ENCODE measurements around the gene CARD8. TPM values are rescaled to one million over a fixed set of nuclear protein-coding genes. Genes with fewer than 3 reads are reported as not detected.
"Not testable (repeated sequence)": the region's sequence is repeated elsewhere in the genome, so short reads cannot be mapped to it uniquely, and the experiment has no call there.

The CARD8 gene
- total RNA-seq, 1 experiment from 2014 or later, result 8.7 TPM

DNA sequence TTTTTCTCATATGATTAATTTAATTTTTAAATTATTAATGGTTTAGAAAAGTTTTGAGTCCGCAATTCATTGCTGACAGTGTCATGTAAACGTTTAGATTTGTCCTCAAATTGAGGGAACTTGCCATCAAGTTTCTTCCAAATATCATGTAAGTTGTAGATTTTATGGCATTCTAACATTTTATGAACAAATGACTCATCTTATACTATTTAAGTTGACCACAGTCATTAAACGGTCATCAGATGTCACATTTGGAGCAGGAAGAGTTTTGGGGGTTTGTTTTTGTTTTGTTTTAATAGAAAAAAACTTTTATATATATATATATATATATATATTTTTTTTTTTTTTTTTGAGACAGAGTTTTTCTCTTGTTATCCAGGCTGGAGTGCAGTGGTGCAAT lies 18.5 kb upstream of the CARD8 start:
- H3K4me1 ChIP-seq (ENCODE audit: insufficient read depth, low read length), result peaks cover 13% of the 10 kb centered on the region
- no peaks in the 10 kb centered on the region for H3K9me3 ChIP-seq (ENCODE audit: low read length)
- H3K9me2 ChIP-seq (replicated peaks; ENCODE audit: low read length), result no peaks in the 10 kb centered on the region
- no peaks in the 10 kb centered on the region for H3K36me3 ChIP-seq (ENCODE audit: low read depth, low read length)
- H3K4me3 ChIP-seq (ENCODE audit: low read length), result no peak overlapping the region
- no peaks in the 10 kb centered on the region for H4K20me1 ChIP-seq (ENCODE audit: low read length)
- no peaks in the 10 kb centered on the region for H3F3A ChIP-seq (ENCODE audit: low read length, unreplicated experiment)
- H3K27ac ChIP-seq (ENCODE audit: low read length), result no peak overlapping the region
- POLR2A ChIA-PET (ENCODE audit: unreplicated experiment), result no interaction called here
- no peaks in the 10 kb centered on the region for H3K27me3 ChIP-seq (ENCODE audit: low read length)
- TF ChIP-seq EZH2 (IDR thresholded peaks at IDR 0.05; ENCODE audit: low read length, unreplicated experiment) (no peak), EZH2phosphoT487 (IDR thresholded peaks at IDR 0.05; ENCODE audit: borderline replicate concordance, low read length) (no peak)
- TF ChIP-seq, protein P1, sequence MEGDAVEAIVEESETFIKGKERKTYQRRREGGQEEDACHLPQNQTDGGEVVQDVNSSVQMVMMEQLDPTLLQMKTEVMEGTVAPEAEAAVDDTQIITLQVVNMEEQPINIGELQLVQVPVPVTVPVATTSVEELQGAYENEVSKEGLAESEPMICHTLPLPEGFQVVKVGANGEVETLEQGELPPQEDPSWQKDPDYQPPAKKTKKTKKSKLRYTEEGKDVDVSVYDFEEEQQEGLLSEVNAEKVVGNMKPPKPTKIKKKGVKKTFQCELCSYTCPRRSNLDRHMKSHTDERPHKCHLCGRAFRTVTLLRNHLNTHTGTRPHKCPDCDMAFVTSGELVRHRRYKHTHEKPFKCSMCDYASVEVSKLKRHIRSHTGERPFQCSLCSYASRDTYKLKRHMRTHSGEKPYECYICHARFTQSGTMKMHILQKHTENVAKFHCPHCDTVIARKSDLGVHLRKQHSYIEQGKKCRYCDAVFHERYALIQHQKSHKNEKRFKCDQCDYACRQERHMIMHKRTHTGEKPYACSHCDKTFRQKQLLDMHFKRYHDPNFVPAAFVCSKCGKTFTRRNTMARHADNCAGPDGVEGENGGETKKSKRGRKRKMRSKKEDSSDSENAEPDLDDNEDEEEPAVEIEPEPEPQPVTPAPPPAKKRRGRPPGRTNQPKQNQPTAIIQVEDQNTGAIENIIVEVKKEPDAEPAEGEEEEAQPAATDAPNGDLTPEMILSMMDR (conservative IDR thresholded peaks at IDR 0.05; ENCODE audit: low read depth, low read length), result no peak
- peak; percentile 52 for DNase-seq
- no TSS peak for BruUV-seq (replicated peaks)
- H3K4me2 ChIP-seq (ENCODE audit: low read length), result no peak overlapping the region
- no peak for ATAC-seq
- no peak overlapping the region for H2AFZ ChIP-seq (ENCODE audit: low read length)
- H3K9ac ChIP-seq (ENCODE audit: low read length), result no peak overlapping the region
- no peaks in the 10 kb centered on the region for H3K79me2 ChIP-seq (ENCODE audit: low read length)
- CTCF ChIA-PET, result no interaction called here
- intact Hi-C loops (cut with micrococcal nuclease), result no loop called here

GRCh38 chr19:48271531-48272151 lies 15.9 kb upstream of the CARD8 start:
- H3K9ac ChIP-seq (ENCODE audit: low read length), result peak overlapping the region; percentile 33; the same call in 1 of the 2 replicates
- peak overlapping the region; percentile 94 for H3K4me2 ChIP-seq (ENCODE audit: low read length)
- ChIA-PET CTCF (no interaction called here), POLR2A (ENCODE audit: unreplicated experiment) (no interaction called here)
- peak overlapping the region; percentile 67 for H3K4me3 ChIP-seq (ENCODE audit: low read length)
- no peaks in the 10 kb centered on the region for H3K9me3 ChIP-seq (ENCODE audit: low read length)
- H3K36me3 ChIP-seq (ENCODE audit: low read depth, low read length), result no peaks in the 10 kb centered on the region
- H3K27ac ChIP-seq (ENCODE audit: low read length), result no peak overlapping the region
- H3K4me1 ChIP-seq (ENCODE audit: insufficient read depth, low read length), result peaks cover 13% of the 10 kb centered on the region
- DNase-seq, result peak; percentile 23
- H2AFZ ChIP-seq (ENCODE audit: low read length), result peak overlapping the region; percentile 58
- H3K79me2 ChIP-seq (ENCODE audit: low read length), result no peaks in the 10 kb centered on the region
- intact Hi-C loops (cut with micrococcal nuclease), result loop anchor here (1.0 kb wide), 1 partner anchor 20 kb away; no protein-coding TSS in a partner anchor
- BruUV-seq (replicated peaks), result no TSS peak
- H3F3A ChIP-seq (ENCODE audit: low read length, unreplicated experiment), result no peaks in the 10 kb centered on the region
- TF ChIP-seq, protein P1 (conservative IDR thresholded peaks at IDR 0.05; ENCODE audit: low read depth, low read length), result no peak
- TF ChIP-seq EZH2 (IDR thresholded peaks at IDR 0.05; ENCODE audit: low read length, unreplicated experiment), result no peak
- TF ChIP-seq EZH2phosphoT487 (IDR thresholded peaks at IDR 0.05; ENCODE audit: borderline replicate concordance, low read length), result no peak
- no peaks in the 10 kb centered on the region for H3K27me3 ChIP-seq (ENCODE audit: low read length)
- H4K20me1 ChIP-seq (ENCODE audit: low read length), result no peaks in the 10 kb centered on the region
- H3K9me2 ChIP-seq (replicated peaks; ENCODE audit: low read length), result no peaks in the 10 kb centered on the region
- ATAC-seq, result peak; percentile 53

DNA sequence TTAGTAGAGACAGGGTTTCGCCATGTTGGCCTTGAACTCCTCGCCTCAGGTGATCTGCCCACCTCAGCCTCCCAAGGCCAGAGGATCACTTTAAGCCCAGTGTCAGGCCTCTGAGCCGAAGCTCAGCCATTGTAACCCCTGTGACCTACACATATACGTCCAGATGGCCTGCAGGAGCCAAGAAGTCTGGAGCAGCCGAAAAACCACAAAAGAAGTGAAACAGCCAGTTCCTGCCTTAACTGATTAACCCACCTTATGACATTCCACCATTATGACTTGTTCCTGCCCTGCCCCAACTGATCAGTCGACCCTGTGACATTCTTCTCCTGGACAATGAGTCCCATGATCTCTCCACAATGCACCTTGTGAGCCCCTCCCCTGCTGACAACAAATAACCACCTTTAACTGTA lies 13.9 kb upstream of the CARD8 start:
- intact Hi-C loops (cut with micrococcal nuclease); BruUV-seq (replicated peaks); H2AFZ ChIP-seq (ENCODE audit: low read length); H4K20me1 ChIP-seq (ENCODE audit: low read length); H3K4me3 ChIP-seq (ENCODE audit: low read length); H3K9me2 ChIP-seq (replicated peaks; ENCODE audit: low read length); H3K9ac ChIP-seq (ENCODE audit: low read length); H3K79me2 ChIP-seq (ENCODE audit: low read length); CTCF ChIA-PET; H3K27ac ChIP-seq (ENCODE audit: low read length); H3K27me3 ChIP-seq (ENCODE audit: low read length); H3K4me2 ChIP-seq (ENCODE audit: low read length); DNase-seq; H3K9me3 ChIP-seq (ENCODE audit: low read length); H3K4me1 ChIP-seq (ENCODE audit: insufficient read depth, low read length); H3K36me3 ChIP-seq (ENCODE audit: low read depth, low read length); H3F3A ChIP-seq (ENCODE audit: low read length, unreplicated experiment); ATAC-seq: not testable (repeated sequence)
- POLR2A ChIA-PET (ENCODE audit: unreplicated experiment), result interaction anchor here (0.6 kb wide), 1 partner anchor 64 kb away, joined by 4 read pairs; no protein-coding TSS in a partner anchor

- H3K36me3 ChIP-seq (ENCODE audit: low read depth, low read length); H3K9ac ChIP-seq (ENCODE audit: low read length); H3K79me2 ChIP-seq (ENCODE audit: low read length); intact Hi-C loops (cut with micrococcal nuclease); POLR2A ChIA-PET (ENCODE audit: unreplicated experiment); ATAC-seq; H3F3A ChIP-seq (ENCODE audit: low read length, unreplicated experiment); DNase-seq; CTCF ChIA-PET; H2AFZ ChIP-seq (ENCODE audit: low read length); H3K27me3 ChIP-seq (ENCODE audit: low read length); H3K9me3 ChIP-seq (ENCODE audit: low read length); H3K9me2 ChIP-seq (replicated peaks; ENCODE audit: low read length); H3K4me3 ChIP-seq (ENCODE audit: low read length); H3K4me1 ChIP-seq (ENCODE audit: insufficient read depth, low read length); H4K20me1 ChIP-seq (ENCODE audit: low read length); H3K4me2 ChIP-seq (ENCODE audit: low read length); BruUV-seq (replicated peaks); H3K27ac ChIP-seq (ENCODE audit: low read length): not testable (repeated sequence)
Observed at GRCh38 chr19:48265326-48265725, 9.6 kb upstream of the CARD8 start.

GRCh38 chr19:48260359-48260714 lies 4.6 kb upstream of the CARD8 start:
- peak overlapping the region; percentile 82; the same call in 1 of the 2 replicates for H3K4me2 ChIP-seq (ENCODE audit: low read length)
- not testable (repeated sequence) for H3K4me1 ChIP-seq (ENCODE audit: insufficient read depth, low read length); H3K9ac ChIP-seq (ENCODE audit: low read length); H3K9me3 ChIP-seq (ENCODE audit: low read length); H2AFZ ChIP-seq (ENCODE audit: low read length); H3K9me2 ChIP-seq (replicated peaks; ENCODE audit: low read length); H3K79me2 ChIP-seq (ENCODE audit: low read length); H3K36me3 ChIP-seq (ENCODE audit: low read depth, low read length); H4K20me1 ChIP-seq (ENCODE audit: low read length); DNase-seq; ATAC-seq; BruUV-seq (replicated peaks); H3K27ac ChIP-seq (ENCODE audit: low read length); H3F3A ChIP-seq (ENCODE audit: low read length, unreplicated experiment); H3K27me3 ChIP-seq (ENCODE audit: low read length)
- peak overlapping the region; percentile 69; the same call in 1 of the 2 replicates for H3K4me3 ChIP-seq (ENCODE audit: low read length)
- ChIA-PET POLR2A (ENCODE audit: unreplicated experiment) (interaction anchor here (0.6 kb wide), 1 partner anchor 70 kb away, joined by 3 read pairs; no protein-coding TSS in a partner anchor), CTCF (interaction anchor here (0.6 to 0.7 kb wide), 3 partner anchors 56 to 153 kb away, joined by 3 read pairs; no protein-coding TSS in a partner anchor)
- intact Hi-C loops (cut with micrococcal nuclease), result loop anchor here (1.0 to 2.0 kb wide), 3 partner anchors 70 to 153 kb away; no protein-coding TSS in a partner anchor
